ENCODE measurements around the gene OR4F6. TPM values are rescaled to one million over a fixed set of nuclear protein-coding genes. Genes with fewer than 3 reads are reported as not detected.

Gene OR4F6
- total RNA-seq, 1 experiment from 2014 or later, result not detected

DNA sequence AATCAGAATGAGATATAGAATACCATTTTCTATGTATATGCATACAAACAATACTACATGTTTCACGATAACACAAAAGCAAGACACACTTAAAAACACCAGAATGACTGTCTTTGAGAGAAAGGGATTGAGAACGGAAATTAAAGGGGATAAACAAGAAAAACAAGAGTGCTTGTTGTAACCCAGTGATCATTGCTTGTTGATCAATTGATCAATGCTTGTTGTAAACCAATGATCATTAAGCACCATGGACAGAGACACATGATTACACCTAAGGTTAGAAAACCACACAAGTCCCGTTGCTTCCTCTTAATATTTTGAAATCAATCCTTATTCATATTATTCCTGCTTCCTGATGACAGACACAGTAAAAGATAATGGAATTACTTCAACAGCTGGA lies 7.6 kb downstream of the OR4F6 start (continued):
- no peak for TF ChIP-seq MXD4 (CRISPR knock-in tag; IDR thresholded peaks at IDR 0.05; ENCODE audit: borderline replicate concordance)
- no peak for TF ChIP-seq ZNF263 (CRISPR knock-in tag; IDR thresholded peaks at IDR 0.05; ENCODE audit: low read depth)
- TF ChIP-seq ZNF671 (CRISPR knock-in tag; IDR thresholded peaks at IDR 0.05), result no peak
- TF ChIP-seq, protein P1, sequence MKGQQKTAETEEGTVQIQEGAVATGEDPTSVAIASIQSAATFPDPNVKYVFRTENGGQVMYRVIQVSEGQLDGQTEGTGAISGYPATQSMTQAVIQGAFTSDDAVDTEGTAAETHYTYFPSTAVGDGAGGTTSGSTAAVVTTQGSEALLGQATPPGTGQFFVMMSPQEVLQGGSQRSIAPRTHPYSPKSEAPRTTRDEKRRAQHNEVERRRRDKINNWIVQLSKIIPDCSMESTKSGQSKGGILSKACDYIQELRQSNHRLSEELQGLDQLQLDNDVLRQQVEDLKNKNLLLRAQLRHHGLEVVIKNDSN (CRISPR knock-in tag; IDR thresholded peaks at IDR 0.05), result no peak
- no peak for TF ChIP-seq ZNF317 (CRISPR knock-in tag; IDR thresholded peaks at IDR 0.05; ENCODE audit: borderline replicate concordance, low read depth)
- TF ChIP-seq RORB (CRISPR knock-in tag; IDR thresholded peaks at IDR 0.05), result no peak
- TF ChIP-seq, protein P2, sequence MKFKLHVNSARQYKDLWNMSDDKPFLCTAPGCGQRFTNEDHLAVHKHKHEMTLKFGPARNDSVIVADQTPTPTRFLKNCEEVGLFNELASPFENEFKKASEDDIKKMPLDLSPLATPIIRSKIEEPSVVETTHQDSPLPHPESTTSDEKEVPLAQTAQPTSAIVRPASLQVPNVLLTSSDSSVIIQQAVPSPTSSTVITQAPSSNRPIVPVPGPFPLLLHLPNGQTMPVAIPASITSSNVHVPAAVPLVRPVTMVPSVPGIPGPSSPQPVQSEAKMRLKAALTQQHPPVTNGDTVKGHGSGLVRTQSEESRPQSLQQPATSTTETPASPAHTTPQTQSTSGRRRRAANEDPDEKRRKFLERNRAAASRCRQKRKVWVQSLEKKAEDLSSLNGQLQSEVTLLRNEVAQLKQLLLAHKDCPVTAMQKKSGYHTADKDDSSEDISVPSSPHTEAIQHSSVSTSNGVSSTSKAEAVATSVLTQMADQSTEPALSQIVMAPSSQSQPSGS (CRISPR knock-in tag; IDR thresholded peaks at IDR 0.05; ENCODE audit: borderline replicate concordance, low read depth), result no peak
- TF ChIP-seq, protein P3, sequence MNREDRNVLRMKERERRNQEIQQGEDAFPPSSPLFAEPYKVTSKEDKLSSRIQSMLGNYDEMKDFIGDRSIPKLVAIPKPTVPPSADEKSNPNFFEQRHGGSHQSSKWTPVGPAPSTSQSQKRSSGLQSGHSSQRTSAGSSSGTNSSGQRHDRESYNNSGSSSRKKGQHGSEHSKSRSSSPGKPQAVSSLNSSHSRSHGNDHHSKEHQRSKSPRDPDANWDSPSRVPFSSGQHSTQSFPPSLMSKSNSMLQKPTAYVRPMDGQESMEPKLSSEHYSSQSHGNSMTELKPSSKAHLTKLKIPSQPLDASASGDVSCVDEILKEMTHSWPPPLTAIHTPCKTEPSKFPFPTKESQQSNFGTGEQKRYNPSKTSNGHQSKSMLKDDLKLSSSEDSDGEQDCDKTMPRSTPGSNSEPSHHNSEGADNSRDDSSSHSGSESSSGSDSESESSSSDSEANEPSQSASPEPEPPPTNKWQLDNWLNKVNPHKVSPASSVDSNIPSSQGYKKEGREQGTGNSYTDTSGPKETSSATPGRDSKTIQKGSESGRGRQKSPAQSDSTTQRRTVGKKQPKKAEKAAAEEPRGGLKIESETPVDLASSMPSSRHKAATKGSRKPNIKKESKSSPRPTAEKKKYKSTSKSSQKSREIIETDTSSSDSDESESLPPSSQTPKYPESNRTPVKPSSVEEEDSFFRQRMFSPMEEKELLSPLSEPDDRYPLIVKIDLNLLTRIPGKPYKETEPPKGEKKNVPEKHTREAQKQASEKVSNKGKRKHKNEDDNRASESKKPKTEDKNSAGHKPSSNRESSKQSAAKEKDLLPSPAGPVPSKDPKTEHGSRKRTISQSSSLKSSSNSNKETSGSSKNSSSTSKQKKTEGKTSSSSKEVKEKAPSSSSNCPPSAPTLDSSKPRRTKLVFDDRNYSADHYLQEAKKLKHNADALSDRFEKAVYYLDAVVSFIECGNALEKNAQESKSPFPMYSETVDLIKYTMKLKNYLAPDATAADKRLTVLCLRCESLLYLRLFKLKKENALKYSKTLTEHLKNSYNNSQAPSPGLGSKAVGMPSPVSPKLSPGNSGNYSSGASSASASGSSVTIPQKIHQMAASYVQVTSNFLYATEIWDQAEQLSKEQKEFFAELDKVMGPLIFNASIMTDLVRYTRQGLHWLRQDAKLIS (CRISPR knock-in tag; IDR thresholded peaks at IDR 0.05; ENCODE audit: borderline replicate concordance), result no peak
- TF ChIP-seq, protein P4, sequence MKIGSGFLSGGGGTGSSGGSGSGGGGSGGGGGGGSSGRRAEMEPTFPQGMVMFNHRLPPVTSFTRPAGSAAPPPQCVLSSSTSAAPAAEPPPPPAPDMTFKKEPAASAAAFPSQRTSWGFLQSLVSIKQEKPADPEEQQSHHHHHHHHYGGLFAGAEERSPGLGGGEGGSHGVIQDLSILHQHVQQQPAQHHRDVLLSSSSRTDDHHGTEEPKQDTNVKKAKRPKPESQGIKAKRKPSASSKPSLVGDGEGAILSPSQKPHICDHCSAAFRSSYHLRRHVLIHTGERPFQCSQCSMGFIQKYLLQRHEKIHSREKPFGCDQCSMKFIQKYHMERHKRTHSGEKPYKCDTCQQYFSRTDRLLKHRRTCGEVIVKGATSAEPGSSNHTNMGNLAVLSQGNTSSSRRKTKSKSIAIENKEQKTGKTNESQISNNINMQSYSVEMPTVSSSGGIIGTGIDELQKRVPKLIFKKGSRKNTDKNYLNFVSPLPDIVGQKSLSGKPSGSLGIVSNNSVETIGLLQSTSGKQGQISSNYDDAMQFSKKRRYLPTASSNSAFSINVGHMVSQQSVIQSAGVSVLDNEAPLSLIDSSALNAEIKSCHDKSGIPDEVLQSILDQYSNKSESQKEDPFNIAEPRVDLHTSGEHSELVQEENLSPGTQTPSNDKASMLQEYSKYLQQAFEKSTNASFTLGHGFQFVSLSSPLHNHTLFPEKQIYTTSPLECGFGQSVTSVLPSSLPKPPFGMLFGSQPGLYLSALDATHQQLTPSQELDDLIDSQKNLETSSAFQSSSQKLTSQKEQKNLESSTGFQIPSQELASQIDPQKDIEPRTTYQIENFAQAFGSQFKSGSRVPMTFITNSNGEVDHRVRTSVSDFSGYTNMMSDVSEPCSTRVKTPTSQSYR (CRISPR knock-in tag; IDR thresholded peaks at IDR 0.05), result no peak
- no peak for TF ChIP-seq SP1 (CRISPR knock-in tag; conservative IDR thresholded peaks at IDR 0.05)
- TF ChIP-seq, protein P5, sequence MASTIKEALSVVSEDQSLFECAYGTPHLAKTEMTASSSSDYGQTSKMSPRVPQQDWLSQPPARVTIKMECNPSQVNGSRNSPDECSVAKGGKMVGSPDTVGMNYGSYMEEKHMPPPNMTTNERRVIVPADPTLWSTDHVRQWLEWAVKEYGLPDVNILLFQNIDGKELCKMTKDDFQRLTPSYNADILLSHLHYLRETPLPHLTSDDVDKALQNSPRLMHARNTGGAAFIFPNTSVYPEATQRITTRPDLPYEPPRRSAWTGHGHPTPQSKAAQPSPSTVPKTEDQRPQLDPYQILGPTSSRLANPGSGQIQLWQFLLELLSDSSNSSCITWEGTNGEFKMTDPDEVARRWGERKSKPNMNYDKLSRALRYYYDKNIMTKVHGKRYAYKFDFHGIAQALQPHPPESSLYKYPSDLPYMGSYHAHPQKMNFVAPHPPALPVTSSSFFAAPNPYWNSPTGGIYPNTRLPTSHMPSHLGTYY (CRISPR knock-in tag; IDR thresholded peaks at IDR 0.05), result no peak
- TF ChIP-seq, protein P6, sequence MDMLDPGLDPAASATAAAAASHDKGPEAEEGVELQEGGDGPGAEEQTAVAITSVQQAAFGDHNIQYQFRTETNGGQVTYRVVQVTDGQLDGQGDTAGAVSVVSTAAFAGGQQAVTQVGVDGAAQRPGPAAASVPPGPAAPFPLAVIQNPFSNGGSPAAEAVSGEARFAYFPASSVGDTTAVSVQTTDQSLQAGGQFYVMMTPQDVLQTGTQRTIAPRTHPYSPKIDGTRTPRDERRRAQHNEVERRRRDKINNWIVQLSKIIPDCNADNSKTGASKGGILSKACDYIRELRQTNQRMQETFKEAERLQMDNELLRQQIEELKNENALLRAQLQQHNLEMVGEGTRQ (CRISPR knock-in tag; IDR thresholded peaks at IDR 0.05), result no peak
- TF ChIP-seq TCF7 (CRISPR knock-in tag; IDR thresholded peaks at IDR 0.05; ENCODE audit: low read depth), result no peak
- no peak for TF ChIP-seq ZBTB21 (CRISPR knock-in tag; IDR thresholded peaks at IDR 0.05; ENCODE audit: borderline replicate concordance)

DNA sequence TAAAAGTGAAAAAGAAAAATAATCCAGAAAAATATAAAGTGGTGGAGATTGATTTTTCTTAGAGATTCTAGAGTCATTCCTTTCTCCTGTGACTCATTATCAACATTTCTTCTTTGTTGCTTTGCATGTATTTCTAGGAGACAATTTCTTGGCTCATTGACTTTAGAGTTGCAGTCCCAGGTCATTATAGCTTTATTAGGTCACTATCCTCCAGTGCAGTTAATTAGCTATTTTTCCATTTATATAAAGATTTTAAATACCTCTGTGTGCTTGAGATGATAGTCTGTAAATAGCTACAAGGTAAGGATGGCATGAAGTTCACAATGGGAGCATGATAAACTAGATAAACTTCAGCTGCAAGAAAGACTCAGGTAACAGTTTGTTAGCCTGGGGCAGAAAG lies 8.6 kb downstream of the OR4F6 start, which contains the start of gene OR4F15:
OR4F15 (plus strand) TSS at position 301 of the 400 bp plus-strand sequence. CDS start 5,985 bp downstream, outside the sequence.
- POLR2A ChIA-PET, result no interaction called here
- TF ChIP-seq, protein P7, sequence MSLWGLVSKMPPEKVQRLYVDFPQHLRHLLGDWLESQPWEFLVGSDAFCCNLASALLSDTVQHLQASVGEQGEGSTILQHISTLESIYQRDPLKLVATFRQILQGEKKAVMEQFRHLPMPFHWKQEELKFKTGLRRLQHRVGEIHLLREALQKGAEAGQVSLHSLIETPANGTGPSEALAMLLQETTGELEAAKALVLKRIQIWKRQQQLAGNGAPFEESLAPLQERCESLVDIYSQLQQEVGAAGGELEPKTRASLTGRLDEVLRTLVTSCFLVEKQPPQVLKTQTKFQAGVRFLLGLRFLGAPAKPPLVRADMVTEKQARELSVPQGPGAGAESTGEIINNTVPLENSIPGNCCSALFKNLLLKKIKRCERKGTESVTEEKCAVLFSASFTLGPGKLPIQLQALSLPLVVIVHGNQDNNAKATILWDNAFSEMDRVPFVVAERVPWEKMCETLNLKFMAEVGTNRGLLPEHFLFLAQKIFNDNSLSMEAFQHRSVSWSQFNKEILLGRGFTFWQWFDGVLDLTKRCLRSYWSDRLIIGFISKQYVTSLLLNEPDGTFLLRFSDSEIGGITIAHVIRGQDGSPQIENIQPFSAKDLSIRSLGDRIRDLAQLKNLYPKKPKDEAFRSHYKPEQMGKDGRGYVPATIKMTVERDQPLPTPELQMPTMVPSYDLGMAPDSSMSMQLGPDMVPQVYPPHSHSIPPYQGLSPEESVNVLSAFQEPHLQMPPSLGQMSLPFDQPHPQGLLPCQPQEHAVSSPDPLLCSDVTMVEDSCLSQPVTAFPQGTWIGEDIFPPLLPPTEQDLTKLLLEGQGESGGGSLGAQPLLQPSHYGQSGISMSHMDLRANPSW (CRISPR knock-in tag; conservative IDR thresholded peaks at IDR 0.05; ENCODE audit: low read depth), result no peak
- TF ChIP-seq, protein P8, sequence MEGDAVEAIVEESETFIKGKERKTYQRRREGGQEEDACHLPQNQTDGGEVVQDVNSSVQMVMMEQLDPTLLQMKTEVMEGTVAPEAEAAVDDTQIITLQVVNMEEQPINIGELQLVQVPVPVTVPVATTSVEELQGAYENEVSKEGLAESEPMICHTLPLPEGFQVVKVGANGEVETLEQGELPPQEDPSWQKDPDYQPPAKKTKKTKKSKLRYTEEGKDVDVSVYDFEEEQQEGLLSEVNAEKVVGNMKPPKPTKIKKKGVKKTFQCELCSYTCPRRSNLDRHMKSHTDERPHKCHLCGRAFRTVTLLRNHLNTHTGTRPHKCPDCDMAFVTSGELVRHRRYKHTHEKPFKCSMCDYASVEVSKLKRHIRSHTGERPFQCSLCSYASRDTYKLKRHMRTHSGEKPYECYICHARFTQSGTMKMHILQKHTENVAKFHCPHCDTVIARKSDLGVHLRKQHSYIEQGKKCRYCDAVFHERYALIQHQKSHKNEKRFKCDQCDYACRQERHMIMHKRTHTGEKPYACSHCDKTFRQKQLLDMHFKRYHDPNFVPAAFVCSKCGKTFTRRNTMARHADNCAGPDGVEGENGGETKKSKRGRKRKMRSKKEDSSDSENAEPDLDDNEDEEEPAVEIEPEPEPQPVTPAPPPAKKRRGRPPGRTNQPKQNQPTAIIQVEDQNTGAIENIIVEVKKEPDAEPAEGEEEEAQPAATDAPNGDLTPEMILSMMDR (IDR thresholded peaks at IDR 0.05), result no peak
- TF ChIP-seq, protein P9, sequence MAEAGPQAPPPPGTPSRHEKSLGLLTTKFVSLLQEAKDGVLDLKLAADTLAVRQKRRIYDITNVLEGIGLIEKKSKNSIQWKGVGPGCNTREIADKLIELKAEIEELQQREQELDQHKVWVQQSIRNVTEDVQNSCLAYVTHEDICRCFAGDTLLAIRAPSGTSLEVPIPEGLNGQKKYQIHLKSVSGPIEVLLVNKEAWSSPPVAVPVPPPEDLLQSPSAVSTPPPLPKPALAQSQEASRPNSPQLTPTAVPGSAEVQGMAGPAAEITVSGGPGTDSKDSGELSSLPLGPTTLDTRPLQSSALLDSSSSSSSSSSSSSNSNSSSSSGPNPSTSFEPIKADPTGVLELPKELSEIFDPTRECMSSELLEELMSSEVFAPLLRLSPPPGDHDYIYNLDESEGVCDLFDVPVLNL (CRISPR knock-in tag; IDR thresholded peaks at IDR 0.05; ENCODE audit: borderline replicate concordance, low read depth), result no peak

More for the DNA sequence above, 8.6 kb downstream of the OR4F6 start, which contains the start of gene OR4F15:
- Mint-ChIP-seq H3K36me3 (no peaks in the 10 kb centered on the region), H3K27me3 (ENCODE audit: low read depth) (peaks cover 12% of the 10 kb centered on the region), H3K27ac (no peak within 1 kb of the TSS), H3K4me3 (no peak within 1 kb of the TSS), H3K4me1 (no peaks in the 10 kb centered on the region), H3K9me3 (no peaks in the 10 kb centered on the region)
- CTCF ChIA-PET, result no interaction called here
- ATAC-seq (no peak), DNase-seq (ENCODE audit: low spot score) (no peak)
